ENCODE measurements around the gene SCEL.
"Not testable (repeated sequence)": the region's sequence is repeated elsewhere in the genome, so short reads cannot be mapped to it uniquely, and the experiment has no call there.

SCEL gene

GRCh38 chr13:77535448-77535847 lies at the start of gene SCEL:
Gene SCEL (plus strand): TSS chr13:77535706. CDS start chr13:77555876, 20,170 bp downstream.
- no peak for DNase-seq

GRCh38 chr13:77489566-77490337 lies 45.8 kb upstream of the SCEL start:
- no peak for DNase-seq

GRCh38 chr13:77492982-77493381 lies 42.5 kb upstream of the SCEL start:
- peak; percentile 74 for DNase-seq

- DNase-seq: no peak
These were observed 41.3 kb upstream of the SCEL start for GRCh38 chr13:77494226-77494625.

GRCh38 chr13:77497350-77497749 lies 38.2 kb upstream of the SCEL start:
- no peak for DNase-seq

GRCh38 chr13:77497835-77498234 lies 37.7 kb upstream of the SCEL start:
- DNase-seq: no peak

- DNase-seq: no peak
These were observed 33.3 kb upstream of the SCEL start for GRCh38 chr13:77502104-77502720.

GRCh38 chr13:77503398-77503797 lies 32.1 kb upstream of the SCEL start:
- no peak for DNase-seq

- no peak for DNase-seq
These were observed 28.6 kb upstream of the SCEL start for GRCh38 chr13:77506874-77507273.

- DNase-seq: peak; percentile 20
These were observed 27.4 kb upstream of the SCEL start for GRCh38 chr13:77507931-77508776.

- DNase-seq: no peak
These were observed 26.4 kb upstream of the SCEL start for GRCh38 chr13:77508959-77509620.

GRCh38 chr13:77510156-77510555 lies 25.4 kb upstream of the SCEL start:
- no peak for DNase-seq

GRCh38 chr13:77511552-77511951 lies 24.0 kb upstream of the SCEL start:
- DNase-seq: peak; percentile 26

- DNase-seq: no peak
These were observed 21.7 kb upstream of the SCEL start for GRCh38 chr13:77513719-77514335.

- no peak for DNase-seq
These were observed 21.2 kb upstream of the SCEL start for GRCh38 chr13:77514336-77514726.

GRCh38 chr13:77515785-77516184 lies 19.7 kb upstream of the SCEL start:
- no peak for DNase-seq

GRCh38 chr13:77516342-77516789 lies 19.1 kb upstream of the SCEL start:
- DNase-seq: no peak

GRCh38 chr13:77518266-77518665 lies 17.2 kb upstream of the SCEL start:
- DNase-seq: no peak

GRCh38 chr13:77519396-77519795 lies 16.1 kb upstream of the SCEL start:
- not testable (repeated sequence) for DNase-seq

- no peak for DNase-seq
These were observed 15.7 kb upstream of the SCEL start for GRCh38 chr13:77519808-77520207.

GRCh38 chr13:77521194-77521593 lies 14.3 kb upstream of the SCEL start:
- no peak for DNase-seq

GRCh38 chr13:77521595-77522367 lies 13.7 kb upstream of the SCEL start:
- no peak for DNase-seq
